SH-SY5Y (cell line): ENCODE measurements around the gene NACC2.

Experiments
- GATA2 ChIP-seq: IDR thresholded peaks from 2 replicates; pipeline ENCODE4 v1.6.1; 2011; ENCODE audit warnings: mild to moderate bottlenecking, low read depth, low read length
- GATA3 ChIP-seq: IDR thresholded peaks from 2 replicates; pipeline ENCODE4 v1.6.1; 2011; ENCODE audit warnings: low read depth, mild to moderate bottlenecking, low read length, moderate library complexity

GRCh38 chr9:136039488-136039887 lies 55.6 kb downstream of the NACC2 start:
- TF ChIP-seq GATA2 (no peak), GATA3 (no peak)
